HG03520 (cell line): ENCODE data around the gene SLC35C1.
"Not testable (repeated sequence)": the region's sequence is repeated elsewhere in the genome, so short reads cannot be mapped to it uniquely, and the experiment has no call there.

ENCODE experiments used
- ATAC-seq: cut with Tn5 transposase; IDR thresholded peaks from one replicate; pipeline ENCODE4 v1.9.1; 2021; ENCODE audit warnings: mild to moderate bottlenecking, moderate library complexity; ENCODE audit not compliant: unreplicated experiment

SLC35C1 gene

DNA sequence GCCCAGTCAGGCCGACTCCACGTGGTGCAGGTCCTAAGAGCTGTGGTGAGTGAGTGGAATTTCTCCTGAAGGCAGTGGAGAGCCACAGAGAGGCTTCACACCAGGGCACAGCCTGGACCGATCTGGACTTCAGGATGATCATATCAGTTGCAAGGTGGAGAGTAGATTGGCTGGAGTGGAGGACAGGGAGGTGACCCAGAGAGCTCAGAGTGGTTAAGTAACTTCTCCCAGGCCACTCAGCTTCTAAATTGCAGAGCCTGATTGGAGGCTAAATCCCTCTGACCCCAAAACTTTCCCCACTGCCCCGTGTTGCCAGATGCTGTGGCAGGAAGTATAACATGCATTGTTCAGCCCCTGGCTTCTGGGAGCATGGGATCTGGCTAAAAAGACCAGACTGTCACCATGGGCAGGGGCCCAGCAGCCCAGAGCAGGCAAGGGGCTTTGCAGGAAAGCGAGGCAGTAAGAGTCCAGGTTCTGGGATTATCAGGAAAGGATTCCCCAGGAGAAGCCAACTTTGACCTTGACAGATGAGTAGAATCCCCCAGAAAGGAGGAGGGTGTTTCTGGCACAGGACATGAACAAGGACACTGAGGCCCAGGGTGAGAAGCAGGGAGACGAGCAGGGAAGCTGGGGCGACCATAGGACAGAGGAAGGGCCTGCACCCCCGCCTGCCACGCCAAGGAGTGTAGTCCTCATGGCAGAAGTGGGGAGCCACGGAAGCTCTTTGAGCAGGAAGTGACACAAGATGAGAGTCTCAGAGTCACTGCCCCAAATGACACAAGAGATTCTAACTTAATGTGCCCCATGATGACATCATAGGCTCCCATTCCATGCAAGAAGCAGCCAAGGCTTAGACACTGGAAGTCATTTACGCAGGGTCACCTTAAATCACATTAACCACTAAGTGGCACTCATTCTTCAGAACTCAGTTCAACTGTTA lies 4.8 kb downstream of the SLC35C1 start:
- no peak for ATAC-seq

DNA sequence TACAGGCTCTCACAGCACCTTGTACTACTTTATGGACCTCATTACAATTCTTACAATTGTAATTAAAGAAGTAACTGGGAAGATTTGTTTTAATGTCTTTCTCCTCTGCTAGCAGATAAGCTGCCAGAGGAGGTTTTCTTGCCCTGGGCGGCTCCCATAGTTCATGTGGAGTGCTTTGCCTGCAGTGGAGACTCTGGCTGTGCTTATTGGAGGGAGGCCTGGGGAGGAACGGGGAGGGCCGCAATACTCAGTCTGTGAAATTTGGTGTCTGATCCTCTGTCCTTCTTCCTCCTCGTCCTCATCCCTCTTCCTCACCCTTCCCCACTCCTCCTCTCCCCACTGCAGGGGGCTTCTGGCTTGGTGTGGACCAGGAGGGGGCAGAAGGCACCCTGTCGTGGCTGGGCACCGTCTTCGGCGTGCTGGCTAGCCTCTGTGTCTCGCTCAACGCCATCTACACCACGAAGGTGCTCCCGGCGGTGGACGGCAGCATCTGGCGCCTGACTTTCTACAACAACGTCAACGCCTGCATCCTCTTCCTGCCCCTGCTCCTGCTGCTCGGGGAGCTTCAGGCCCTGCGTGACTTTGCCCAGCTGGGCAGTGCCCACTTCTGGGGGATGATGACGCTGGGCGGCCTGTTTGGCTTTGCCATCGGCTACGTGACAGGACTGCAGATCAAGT lies 5.6 kb downstream of the SLC35C1 start:
- no peak for ATAC-seq

DNA sequence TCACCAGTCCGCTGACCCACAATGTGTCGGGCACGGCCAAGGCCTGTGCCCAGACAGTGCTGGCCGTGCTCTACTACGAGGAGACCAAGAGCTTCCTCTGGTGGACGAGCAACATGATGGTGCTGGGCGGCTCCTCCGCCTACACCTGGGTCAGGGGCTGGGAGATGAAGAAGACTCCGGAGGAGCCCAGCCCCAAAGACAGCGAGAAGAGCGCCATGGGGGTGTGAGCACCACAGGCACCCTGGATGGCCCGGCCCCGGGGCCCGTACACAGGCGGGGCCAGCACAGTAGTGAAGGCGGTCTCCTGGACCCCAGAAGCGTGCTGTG lies 6.1 kb downstream of the SLC35C1 start:
- no peak for ATAC-seq

GRCh38 chr11:45811571-45812290 lies 6.8 kb downstream of the SLC35C1 start:
- no peak for ATAC-seq

GRCh38 chr11:45812581-45813548 lies 7.9 kb downstream of the SLC35C1 start:
- no peak for ATAC-seq

DNA sequence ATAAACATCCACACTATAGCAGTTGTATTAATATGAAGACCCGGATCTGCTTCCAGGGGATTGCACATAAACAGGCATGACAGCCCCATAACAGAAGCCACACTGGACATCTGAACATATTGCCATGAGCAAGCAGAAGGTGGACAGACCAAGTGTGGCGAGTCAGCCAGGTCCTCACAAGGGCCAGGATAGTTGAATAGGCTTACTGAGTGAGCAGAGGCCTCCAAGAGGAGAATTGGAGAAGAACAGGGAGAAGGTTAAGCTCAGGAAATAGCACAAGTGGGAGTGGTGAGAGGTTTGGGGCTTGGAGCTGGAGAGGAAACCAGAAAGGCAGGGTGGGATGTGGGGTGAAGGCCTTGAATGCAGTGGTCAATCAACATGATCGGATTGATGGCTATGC lies 10.8 kb downstream of the SLC35C1 start:
- no peak for ATAC-seq

GRCh38 chr11:45816614-45817013 lies 11.7 kb downstream of the SLC35C1 start:
- ATAC-seq: no peak

DNA sequence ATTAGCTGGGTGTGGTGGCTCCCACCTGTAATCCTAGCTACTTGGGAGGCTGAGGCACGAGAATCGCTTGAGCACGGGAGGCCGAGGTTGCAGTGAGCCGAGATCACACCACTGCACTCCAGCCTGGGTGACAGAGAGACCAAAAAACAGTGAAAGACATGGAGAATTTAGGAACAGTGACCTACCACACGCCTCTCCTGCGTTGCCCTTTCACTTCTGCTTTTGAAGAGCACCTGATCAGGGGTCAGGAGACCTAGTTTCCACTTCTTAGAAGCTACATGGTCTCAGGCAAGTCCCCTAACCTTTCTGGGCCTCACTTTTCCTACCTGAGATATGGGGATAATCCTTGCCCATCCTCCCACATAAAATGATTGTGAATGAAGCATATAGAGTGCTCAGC lies 12.2 kb downstream of the SLC35C1 start:
- peak; percentile 79 for ATAC-seq

DNA sequence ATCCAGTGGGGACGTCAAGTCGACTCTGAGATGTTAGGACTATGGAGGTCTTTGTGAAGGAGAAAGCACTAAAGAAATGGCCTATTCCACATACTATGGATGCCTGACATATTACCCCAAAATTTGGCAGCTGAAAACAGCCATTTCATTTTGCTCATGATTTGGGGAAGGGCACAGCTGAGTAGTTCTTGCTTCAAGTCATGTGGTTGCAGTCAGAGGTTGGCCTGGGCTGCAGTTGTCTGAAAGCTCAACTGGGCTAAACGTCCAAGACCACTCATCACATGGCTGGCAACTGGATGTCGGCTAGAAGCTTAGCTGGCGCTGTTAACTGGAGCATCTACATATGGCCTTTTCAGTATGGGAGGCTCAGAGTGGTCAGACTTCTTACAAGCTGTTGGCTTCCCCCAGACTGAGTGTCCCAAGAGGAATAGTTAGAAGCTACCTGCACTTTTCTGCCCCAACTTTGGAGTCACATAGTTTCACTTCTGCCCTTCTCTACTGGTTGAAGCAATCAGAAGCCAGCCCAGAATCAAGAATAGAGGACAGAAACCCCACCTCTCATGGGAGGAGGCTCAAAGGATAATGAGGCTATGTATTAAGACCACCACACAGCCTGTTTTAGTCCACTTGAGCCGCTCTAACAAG lies 14.1 kb downstream of the SLC35C1 start:
- no peak for ATAC-seq

- ATAC-seq: no peak
Measured at GRCh38 chr11:45820211-45820857, 15.4 kb downstream of the SLC35C1 start.

GRCh38 chr11:45826492-45826891 lies 21.5 kb downstream of the SLC35C1 start:
- ATAC-seq: not testable (repeated sequence)

- no peak for ATAC-seq
Measured at GRCh38 chr11:45827123-45827522, 22.2 kb downstream of the SLC35C1 start.

DNA sequence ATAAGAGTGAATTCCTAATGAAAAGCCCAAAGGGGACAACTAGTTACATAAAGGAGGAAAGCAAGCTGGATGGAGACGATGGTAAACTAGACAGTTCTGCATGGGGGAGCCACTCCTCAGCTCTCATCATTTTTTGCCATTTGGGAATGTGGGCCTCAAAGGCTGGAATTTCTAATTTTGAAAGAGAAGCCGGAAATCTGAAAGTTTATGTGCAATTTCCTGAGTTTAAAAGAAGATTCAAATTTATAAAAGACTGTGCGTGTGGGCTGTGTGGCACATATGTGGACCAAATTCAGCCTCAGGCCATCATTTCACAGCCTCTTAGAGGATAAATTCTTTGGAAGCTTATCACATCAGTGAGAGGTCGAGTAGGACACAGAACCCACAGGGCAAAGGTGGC lies 24.0 kb downstream of the SLC35C1 start:
- ATAC-seq: no peak

- no peak for ATAC-seq
Measured at GRCh38 chr11:45830596-45830995, 25.6 kb downstream of the SLC35C1 start.

DNA sequence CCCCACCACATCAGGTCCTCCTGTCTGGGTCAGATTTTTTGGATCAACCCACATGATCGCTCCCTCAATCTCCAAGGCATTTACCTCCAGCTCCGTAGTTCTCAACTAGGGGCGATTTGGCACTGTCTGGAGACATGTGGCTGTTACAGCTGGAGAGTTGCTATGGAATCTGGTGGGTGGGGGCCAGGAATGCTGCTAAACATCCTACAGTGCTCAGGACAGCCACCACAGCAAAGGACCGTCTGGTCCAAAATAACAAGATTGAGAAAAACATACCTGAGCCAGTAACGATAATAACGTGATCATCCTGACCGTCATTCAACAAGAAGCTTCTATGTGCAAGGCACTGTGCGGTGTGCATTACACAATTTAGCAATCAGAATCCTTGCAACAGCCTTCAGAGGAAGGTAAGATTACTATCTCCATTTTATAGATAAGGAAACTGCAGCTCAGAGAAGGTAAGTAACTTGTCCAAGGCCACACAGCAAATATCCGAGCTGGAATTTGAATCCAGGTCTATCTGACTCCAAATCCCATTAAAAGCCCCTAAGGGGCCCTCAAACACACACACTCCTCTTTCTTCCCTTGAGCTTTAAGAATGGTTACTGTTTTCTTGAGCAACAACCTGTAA lies 28.0 kb downstream of the SLC35C1 start:
- no peak for ATAC-seq

- no peak for ATAC-seq
Measured at GRCh38 chr11:45833761-45834160, 28.8 kb downstream of the SLC35C1 start.

DNA sequence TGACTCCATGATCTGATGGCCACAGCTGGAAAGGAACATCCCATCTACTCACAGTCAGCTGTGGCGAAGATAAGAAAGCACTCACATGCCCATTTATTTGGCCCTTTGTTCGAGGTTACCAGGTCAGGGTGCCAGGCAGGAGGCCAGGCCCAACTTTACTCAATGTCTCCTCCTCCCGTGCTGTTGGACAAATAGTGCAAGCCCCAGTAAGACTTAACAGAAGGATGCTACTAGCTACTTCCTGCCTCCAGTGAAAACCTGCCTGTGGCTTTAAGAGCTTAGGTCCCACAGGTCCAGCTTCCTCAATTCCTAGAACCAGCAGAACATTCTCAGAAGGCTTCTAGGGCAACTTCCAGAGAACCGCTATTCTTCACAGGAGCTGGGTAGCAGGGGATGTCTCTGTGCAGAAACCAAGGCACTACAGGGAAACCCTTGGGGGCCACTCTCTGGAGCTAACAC lies 29.4 kb downstream of the SLC35C1 start:
- ATAC-seq: no peak

DNA sequence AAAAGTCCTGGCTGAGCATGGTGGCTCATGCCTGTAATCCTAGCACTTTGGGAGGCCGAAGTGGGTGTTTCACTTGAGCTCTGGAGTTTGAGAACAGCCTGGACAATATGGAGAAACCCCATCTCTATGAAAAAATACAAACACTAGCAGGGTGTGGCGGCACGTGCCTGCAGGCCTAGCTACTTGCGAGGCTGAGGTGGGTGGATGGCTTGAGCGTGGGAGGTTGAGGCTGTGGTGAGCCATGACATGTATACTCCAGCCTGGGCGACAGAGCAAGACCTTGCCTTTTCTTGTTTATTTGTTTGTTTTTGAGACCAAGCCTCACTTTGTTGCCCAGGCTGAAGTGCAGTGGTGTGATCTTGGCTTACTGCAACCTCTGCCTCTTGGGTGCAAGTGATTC lies 34.3 kb downstream of the SLC35C1 start:
- no peak for ATAC-seq

- not testable (repeated sequence) for ATAC-seq
Measured at GRCh38 chr11:45840251-45840650, 35.3 kb downstream of the SLC35C1 start.
